H1 (cell line): ENCODE measurements around the gene GTF2A1. TPM values are rescaled to one million over a fixed set of nuclear protein-coding genes. Genes with fewer than 3 reads are reported as not detected.

Experiments
- CTCF ChIA-PET: fragments of 300-600 bp; sonication (Branson Sonifier 250); formaldehyde crosslinking; loops from one replicate; lab custom pipeline; 2021; ENCODE audit not compliant: partially characterized antibody; lab: Charles Lee
- POLR2A ChIA-PET: fragments of 300-600 bp; sonication (Branson Sonifier 250); formaldehyde crosslinking; loops from one replicate; lab custom pipeline; 2021; ENCODE audit warnings: inconsistent platforms; ENCODE audit not compliant: partially characterized antibody; lab: Charles Lee
- DNase-seq, 2 experiments: peaks; one replicate each; pipeline versions ENCODE4 v3.0.0 to v3.0.0-alpha.2; 2010 to 2022; ENCODE audit warnings: low spot score in 2 of 2, low read depth in 1 of 2, mixed read lengths in 1 of 2
- FAIRE-seq: peaks from 2 replicates; lab custom pipeline; 2011; peaks lifted over from hg19 to GRCh38; lab: Jason Lieb, UNC
- H2AFZ ChIP-seq: 2 replicates; pipeline ENCODE4 v1.8.1; 2012; ENCODE audit warnings: low read length, inconsistent platforms
- H2AK5ac ChIP-seq: 2 replicates; pipeline ENCODE4 v1.6.1; 2013; ENCODE audit warnings: low read depth, low read length
- H2BK120ac ChIP-seq: replicated peaks from 2 replicates; pipeline ENCODE3; 2013; ENCODE audit warnings: low read depth, low read length, inconsistent platforms
- H2BK12ac ChIP-seq: 2 replicates; pipeline ENCODE4 v1.6.1; 2013; ENCODE audit warnings: low read depth, low read length
- H2BK15ac ChIP-seq: 2 replicates; pipeline ENCODE4 v1.6.1; 2013; ENCODE audit warnings: low read length
- H2BK20ac ChIP-seq: 2 replicates; pipeline ENCODE4 v1.6.1; 2013; ENCODE audit warnings: low read length
- H2BK5ac ChIP-seq: 2 replicates; pipeline ENCODE4 v1.6.1; 2013; ENCODE audit warnings: low read depth, low read length
- H3K14ac ChIP-seq: 2 replicates; pipeline ENCODE4 v1.6.1; 2013; ENCODE audit warnings: inconsistent platforms; ENCODE audit not compliant: insufficient read length
- H3K18ac ChIP-seq: 2 replicates; pipeline ENCODE4 v1.6.1; 2013; ENCODE audit warnings: low read length; ENCODE audit errors: extremely low read depth
- H3K23ac ChIP-seq: 2 replicates; pipeline ENCODE4 v1.6.1; 2013; ENCODE audit warnings: inconsistent platforms; ENCODE audit not compliant: insufficient read length
- H3K23me2 ChIP-seq: 2 replicates; pipeline ENCODE4 v1.6.1; 2013; ENCODE audit warnings: low read depth, low read length
- H3K27ac ChIP-seq: 2 replicates; pipeline ENCODE4 v1.6.1; 2011; ENCODE audit warnings: low read depth, low read length, inconsistent platforms
- H3K27me3 ChIP-seq, 4 experiments: replicated peaks in 1 of 4; 1 replicate in 1 of 4; 2 replicates in 3 of 4; pipeline versions ENCODE4 v1.6.1 to v1.8.1; 2011 to 2013; ENCODE audit warnings: low read length in 3 of 4, mild to moderate bottlenecking in 3 of 4, inconsistent platforms in 2 of 4, mixed read lengths in 2 of 4, moderate library complexity in 1 of 4; ENCODE audit not compliant: control insufficient read depth in 3 of 4, insufficient read depth in 3 of 4; ENCODE audit errors: extremely low read depth in 1 of 4
- H3K36me3 ChIP-seq, 4 experiments: 2 replicates each; pipeline versions ENCODE4 v1.6.1 to v1.8.1; 2011 to 2013; ENCODE audit warnings: mild to moderate bottlenecking in 4 of 4, low read length in 3 of 4, moderate library complexity in 2 of 4, control low read depth in 1 of 4, inconsistent platforms in 1 of 4; ENCODE audit not compliant: insufficient read depth in 4 of 4, control insufficient read depth in 2 of 4
- H3K4ac ChIP-seq: replicated peaks from 2 replicates; pipeline ENCODE3; 2013; ENCODE audit warnings: low read length, low read depth, mixed read lengths, inconsistent platforms; ENCODE audit not compliant: insufficient read length
- H3K4me1 ChIP-seq, 4 experiments: replicated peaks in 1 of 4; 1 replicate in 1 of 4; 2 replicates in 3 of 4; pipeline versions ENCODE4 v1.6.1 to v1.8.1; 2011 to 2013; ENCODE audit warnings: low read length in 3 of 4, inconsistent platforms in 2 of 4, mixed read lengths in 1 of 4; ENCODE audit not compliant: insufficient read depth in 4 of 4, control insufficient read depth in 3 of 4
- H3K4me2 ChIP-seq, 2 experiments: 2 replicates each; pipeline versions ENCODE4 v1.6.1 to v1.8.1; 2011 to 2013; ENCODE audit warnings: low read depth in 2 of 2, low read length in 2 of 2, control low read depth in 1 of 2, inconsistent platforms in 1 of 2, mild to moderate bottlenecking in 1 of 2; ENCODE audit not compliant: insufficient read depth in 1 of 2
- H3K4me3 ChIP-seq, 4 experiments: fragments of 200-600, 300-600 bp in 1 of 4; sonication (generic), shearing (Covaris generic), sonication (Bioruptor Twin) in 1 of 4; 2 replicates each; pipeline versions ENCODE4 v1.5.1 to v1.8.1; 2011 to 2016; ENCODE audit warnings: low read length in 4 of 4, low read depth in 3 of 4, control low read depth in 2 of 4, inconsistent platforms in 2 of 4, mild to moderate bottlenecking in 2 of 4, mixed read lengths in 1 of 4, moderate library complexity in 1 of 4; ENCODE audit not compliant: insufficient read depth in 2 of 4; ENCODE audit errors: extremely low read depth in 1 of 4
- H3K56ac ChIP-seq: replicated peaks from 2 replicates; pipeline ENCODE3; 2013; ENCODE audit warnings: low read depth, mild to moderate bottlenecking, mixed read lengths, low read length, inconsistent platforms; ENCODE audit not compliant: insufficient read length
- H3K79me1 ChIP-seq: 2 replicates; pipeline ENCODE4 v1.6.1; 2013; ENCODE audit warnings: low read depth, low read length, control low read depth
- H3K79me2 ChIP-seq, 2 experiments: 2 replicates each; pipeline versions ENCODE4 v1.6.1 to v1.8.1; 2012 to 2013; ENCODE audit warnings: low read length in 2 of 2, mild to moderate bottlenecking in 2 of 2, inconsistent platforms in 1 of 2; ENCODE audit not compliant: insufficient read depth in 2 of 2, control insufficient read depth in 1 of 2
- H3K9ac ChIP-seq, 4 experiments: replicated peaks in 1 of 4; 1 replicate in 1 of 4; 2 replicates in 3 of 4; pipeline versions ENCODE4 v1.6.1 to v1.8.1; 2011 to 2013; ENCODE audit warnings: low read depth in 3 of 4, low read length in 3 of 4, control low read depth in 2 of 4, mild to moderate bottlenecking in 2 of 4, moderate library complexity in 2 of 4, inconsistent platforms in 1 of 4; ENCODE audit errors: extremely low read depth in 1 of 4
- H3K9me3 ChIP-seq, 2 experiments: 2 replicates each; pipeline versions ENCODE4 v1.6.1 to v1.8.1; 2012 to 2013; ENCODE audit warnings: mild to moderate bottlenecking in 2 of 2, moderate library complexity in 2 of 2, control low read depth in 1 of 2, inconsistent platforms in 1 of 2, low read depth in 1 of 2, low read length in 1 of 2, mixed read lengths in 1 of 2; ENCODE audit not compliant: insufficient read depth in 2 of 2
- H4K20me1 ChIP-seq, 2 experiments: replicated peaks in 1 of 2; 2 replicates each; pipeline versions ENCODE3 to v1.8.1; 2011 to 2013; ENCODE audit warnings: inconsistent platforms in 2 of 2, low read length in 2 of 2, mild to moderate bottlenecking in 1 of 2; ENCODE audit not compliant: insufficient read depth in 2 of 2, control insufficient read depth in 1 of 2
- H4K5ac ChIP-seq: 2 replicates; pipeline ENCODE4 v1.6.1; 2013; ENCODE audit warnings: low read length, low read depth, mixed read lengths, inconsistent platforms; ENCODE audit not compliant: insufficient read length
- H4K8ac ChIP-seq: 2 replicates; pipeline ENCODE4 v1.8.0; 2013; ENCODE audit warnings: mild to moderate bottlenecking, moderate library complexity, low read length, inconsistent platforms; ENCODE audit not compliant: insufficient read depth; ENCODE audit errors: extremely low read depth
- H4K91ac ChIP-seq: replicated peaks from 2 replicates; pipeline ENCODE3; 2013; ENCODE audit warnings: low read length, mixed read lengths, inconsistent platforms; ENCODE audit not compliant: insufficient read length
- ATF2 ChIP-seq: IDR thresholded peaks from 2 replicates; pipeline ENCODE4 v1.6.1; 2012; ENCODE audit warnings: low read length, inconsistent platforms
- CREB1 ChIP-seq: IDR thresholded peaks from 2 replicates; pipeline ENCODE4 v1.6.1; 2012; ENCODE audit warnings: inconsistent platforms
- E2F6 ChIP-seq: IDR thresholded peaks from 2 replicates; pipeline ENCODE4 v1.6.1; 2012; ENCODE audit warnings: inconsistent platforms
- EGR1 ChIP-seq: IDR thresholded peaks from 2 replicates; pipeline ENCODE4 v1.6.1; 2011; ENCODE audit warnings: low read depth, low read length, borderline replicate concordance
- HDAC6 ChIP-seq: IDR thresholded peaks from one replicate; pipeline ENCODE4 v1.7.1; 2012; ENCODE audit warnings: low read depth, mild to moderate bottlenecking, inconsistent platforms, low read length, moderate library complexity
- KDM5A ChIP-seq: fragments of 200-600 bp; IDR thresholded peaks from 2 replicates; pipeline ENCODE4 v1.7.1; 2012; ENCODE audit warnings: mild to moderate bottlenecking, low read length, inconsistent platforms, mixed read lengths
- MAX ChIP-seq: IDR thresholded peaks from 2 replicates; pipeline ENCODE4 v1.6.1; 2012; ENCODE audit warnings: inconsistent platforms
- TAF1 ChIP-seq: IDR thresholded peaks from 2 replicates; pipeline ENCODE4 v1.6.1; 2011; ENCODE audit warnings: mild to moderate bottlenecking, low read depth, low read length
- WGBS, 2 experiments: shearing (Covaris generic) in 1 of 2; methylation state at CpG; one replicate each; pipeline versions ENCODE4 v1.1.6 to v1.1.7; 2013 to 2015; ENCODE audit warnings: low lambda C conversion rate in 2 of 2, mixed read lengths in 2 of 2, inconsistent platforms in 1 of 2, low coverage in 1 of 2, missing lambda C conversion rate in 1 of 2; ENCODE audit not compliant: insufficient replicate concordance in 2 of 2, insufficient coverage in 1 of 2, insufficient read length in 1 of 2; ENCODE audit errors: extremely low coverage in 1 of 2, missing lambda C conversion rate in 1 of 2; 5-methylcytosine and 5-hydroxymethylcytosine counted together
- polyA plus RNA-seq, 7 experiments: library from polyadenylated mRNA; depleted of rRNA in 3 of 7; stranded (reverse) in 5 of 7; unstranded in 2 of 7; fragments of >200 nt in 5 of 7; fragments of 200-250 nt in 2 of 7; gene quantifications; 1 replicate in 5 of 7; 2 replicates in 1 of 7; 4 replicates in 1 of 7; pipeline versions ENCODE4 v1.2.1 to v1.2.3, GENCODE V29; 2011 to 2013; ENCODE audit warnings: missing spikeins in 2 of 7, mixed read lengths in 2 of 7
- total RNA-seq: library from RNA; stranded (reverse); fragmentation: NEBNext Ultra II Directional; extraction: Animal tissue kit (Norgen Biotek cat#: 25700); gene quantifications from 2 replicates; pipeline ENCODE4 v1.2.1, GENCODE V29; 2021

GTF2A1 gene
- total and polyA plus RNA-seq, 2 of the 8 experiments (the other 6 are each of a cell fraction or from before 2014, with no cell fraction given) = 24.1 to 57.8 TPM

- no peak overlapping the region for H3K4me2 ChIP-seq
- H3K4me1 ChIP-seq = no peaks in the 10 kb centered on the region
- H3K79me2 ChIP-seq = no peaks in the 10 kb centered on the region
- no peaks in the 10 kb centered on the region for H3K36me3 ChIP-seq
- H3K9me3 ChIP-seq = no peaks in the 10 kb centered on the region
- H3K23ac ChIP-seq = no peak overlapping the region
- WGBS, 2 experiments = 83% methylated on average over 2 of the region's 2 CpGs; no CpG with 5 or more reads in 1 of the 2 experiments
- H4K5ac ChIP-seq = no peak overlapping the region
- H3K9ac ChIP-seq = no peak overlapping the region
- DNase-seq (no peak), FAIRE-seq (no peak)
- H3K27ac ChIP-seq = no peak overlapping the region
- H3K23me2 ChIP-seq = no peaks in the 10 kb centered on the region
- no peak overlapping the region for H2BK12ac ChIP-seq
- H3K56ac ChIP-seq = no peak overlapping the region
- no peaks in the 10 kb centered on the region for H3K27me3 ChIP-seq
- H4K20me1 ChIP-seq = no peaks in the 10 kb centered on the region
- no peak overlapping the region for H2BK15ac ChIP-seq
- CTCF ChIA-PET = interaction anchor here (1.0 to 6.9 kb wide), 4 partner anchors 11 to 169 kb away, joined by 3 to 36 read pairs (median 3); no protein-coding TSS in a partner anchor
- H3K4ac ChIP-seq = no peak overlapping the region
- POLR2A ChIA-PET = no interaction called here
- H4K91ac ChIP-seq = no peak overlapping the region
- H3K4me3 ChIP-seq = no peak overlapping the region
- no peak overlapping the region for H2BK120ac ChIP-seq
- H3K14ac ChIP-seq = no peak overlapping the region
- H2AK5ac ChIP-seq = no peak overlapping the region
- H4K8ac ChIP-seq = no peak overlapping the region
- H3K18ac ChIP-seq = no peak overlapping the region
- no peak overlapping the region for H2AFZ ChIP-seq
- H2BK5ac ChIP-seq = no peak overlapping the region
- TF ChIP-seq CREB1 (no peak), TAF1 (no peak), HDAC6 (no peak), KDM5A (no peak), EGR1 (no peak), MAX (no peak), E2F6 (no peak), ATF2 (no peak)
- H3K79me1 ChIP-seq = no peaks in the 10 kb centered on the region
- H2BK20ac ChIP-seq = no peak overlapping the region
These were observed 73.4 kb downstream of the GTF2A1 start for GRCh38 chr14:81147140-81147897.
